SW480 (cell line): ENCODE data around the gene FOXS1.
"Not testable (repeated sequence)": the region's sequence is repeated elsewhere in the genome, so short reads cannot be mapped to it uniquely, and the experiment has no call there.

ENCODE experiments used
- DNase-seq: peaks from one replicate; pipeline ENCODE4 v3.0.0-alpha.2; 2016; ENCODE audit warnings: low spot score

Gene FOXS1

DNA sequence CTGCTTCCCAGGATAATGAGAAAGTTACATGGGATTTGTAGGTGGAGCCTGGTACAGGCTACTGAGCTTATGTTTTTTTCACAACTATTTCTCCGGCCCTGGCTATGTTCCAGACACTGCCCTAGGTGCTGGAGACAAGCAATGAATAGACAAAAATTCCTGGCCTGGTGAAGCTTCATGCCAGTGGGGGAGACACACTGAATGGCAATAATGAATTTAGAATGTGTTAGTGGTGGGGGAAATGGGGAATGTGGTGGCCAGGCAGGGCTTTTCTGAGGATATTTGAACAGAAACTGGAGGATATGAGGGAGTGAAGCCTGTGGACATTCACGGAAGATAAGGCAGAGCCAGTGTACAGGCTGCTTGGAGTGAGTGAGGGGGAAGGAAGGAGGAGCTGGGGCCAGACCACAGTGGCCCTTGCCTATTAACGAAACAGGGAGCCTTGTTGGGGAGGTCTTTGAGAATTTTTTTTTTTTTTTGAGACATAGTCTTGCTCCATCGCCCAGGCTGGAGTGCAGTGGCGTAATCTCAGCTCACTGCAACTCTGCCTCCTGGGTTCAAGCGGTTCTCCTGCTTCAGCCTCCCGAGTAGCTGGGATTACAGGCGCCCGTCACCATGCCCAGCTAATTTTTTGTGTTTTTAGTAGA, 6.6 kb downstream of the FOXS1 start:
- no peak for DNase-seq

DNA sequence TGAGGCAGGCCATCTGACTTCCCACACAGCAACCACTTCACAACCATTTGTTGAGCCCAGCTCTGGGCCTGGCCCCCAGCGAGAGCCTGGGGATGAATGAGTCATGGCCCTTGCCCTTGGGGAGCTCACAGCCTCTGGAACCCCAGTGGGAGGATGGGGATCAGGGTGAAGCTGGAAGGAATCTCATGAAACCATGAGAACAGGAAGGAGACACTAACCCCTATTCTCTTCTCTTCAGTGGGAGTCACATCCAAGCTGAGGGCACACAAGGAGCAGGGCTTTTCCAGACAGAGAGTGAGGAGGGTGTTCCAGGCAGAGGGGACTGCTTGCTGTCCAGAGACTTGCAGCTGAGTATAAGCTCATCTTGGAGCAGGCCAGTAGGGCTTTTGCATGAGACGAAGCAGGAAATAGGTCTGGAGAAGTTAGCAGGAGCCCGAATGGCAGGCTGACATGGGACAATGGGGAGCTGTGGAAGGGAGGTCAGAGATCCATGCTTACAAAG, 7.5 kb downstream of the FOXS1 start:
- DNase-seq, result no peak

- DNase-seq, result no peak
These were observed 8.4 kb downstream of the FOXS1 start for GRCh38 chr20:31836853-31837608.

DNA sequence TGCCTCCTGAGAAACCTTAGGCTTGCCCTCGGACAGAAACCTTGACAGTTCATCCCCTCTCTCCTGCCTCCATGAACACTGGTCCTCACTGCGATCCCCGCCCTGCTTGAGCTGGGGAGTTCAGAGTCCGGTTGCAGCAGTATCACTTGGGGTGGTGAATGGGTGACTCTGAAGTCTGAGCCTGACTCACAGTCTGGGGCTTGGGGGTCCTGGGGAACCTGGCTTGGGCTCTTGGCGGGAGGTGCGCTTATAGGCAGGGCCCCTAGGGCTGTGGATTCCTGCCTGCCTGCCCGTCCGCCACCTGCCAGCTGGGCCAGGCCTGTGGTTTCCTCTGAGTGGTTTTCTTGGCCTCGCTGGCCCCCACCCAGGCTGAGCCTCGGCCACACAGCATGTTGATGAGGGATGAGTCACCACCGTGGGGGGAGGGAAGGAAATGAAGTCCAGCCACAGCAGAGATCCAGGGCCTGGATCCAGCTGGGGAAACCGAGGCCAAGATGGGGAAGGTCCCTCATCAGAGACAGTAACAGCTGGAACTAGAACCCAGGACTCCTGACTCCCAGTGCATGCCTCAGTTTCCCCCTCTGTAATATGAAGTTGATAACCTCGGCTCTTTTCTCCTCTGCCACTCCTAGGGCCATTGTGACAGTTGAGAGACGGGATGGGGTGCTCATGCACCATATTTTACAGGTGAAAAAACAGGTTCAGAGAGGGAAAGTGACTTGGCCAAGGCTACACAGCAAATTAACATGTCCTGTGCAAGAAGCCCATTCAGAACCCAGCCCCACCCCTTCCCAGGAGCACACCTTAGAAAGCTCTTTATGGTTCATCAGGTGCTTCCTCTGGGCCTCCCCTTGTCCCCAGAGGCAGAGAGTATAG, 9.2 kb downstream of the FOXS1 start:
- DNase-seq, result peak; percentile 93

- DNase-seq, result peak; percentile 46
These were observed 9.8 kb downstream of the FOXS1 start for GRCh38 chr20:31835554-31835953.

- DNase-seq, result no peak
These were observed 11.4 kb downstream of the FOXS1 start for GRCh38 chr20:31833931-31834521.

DNA sequence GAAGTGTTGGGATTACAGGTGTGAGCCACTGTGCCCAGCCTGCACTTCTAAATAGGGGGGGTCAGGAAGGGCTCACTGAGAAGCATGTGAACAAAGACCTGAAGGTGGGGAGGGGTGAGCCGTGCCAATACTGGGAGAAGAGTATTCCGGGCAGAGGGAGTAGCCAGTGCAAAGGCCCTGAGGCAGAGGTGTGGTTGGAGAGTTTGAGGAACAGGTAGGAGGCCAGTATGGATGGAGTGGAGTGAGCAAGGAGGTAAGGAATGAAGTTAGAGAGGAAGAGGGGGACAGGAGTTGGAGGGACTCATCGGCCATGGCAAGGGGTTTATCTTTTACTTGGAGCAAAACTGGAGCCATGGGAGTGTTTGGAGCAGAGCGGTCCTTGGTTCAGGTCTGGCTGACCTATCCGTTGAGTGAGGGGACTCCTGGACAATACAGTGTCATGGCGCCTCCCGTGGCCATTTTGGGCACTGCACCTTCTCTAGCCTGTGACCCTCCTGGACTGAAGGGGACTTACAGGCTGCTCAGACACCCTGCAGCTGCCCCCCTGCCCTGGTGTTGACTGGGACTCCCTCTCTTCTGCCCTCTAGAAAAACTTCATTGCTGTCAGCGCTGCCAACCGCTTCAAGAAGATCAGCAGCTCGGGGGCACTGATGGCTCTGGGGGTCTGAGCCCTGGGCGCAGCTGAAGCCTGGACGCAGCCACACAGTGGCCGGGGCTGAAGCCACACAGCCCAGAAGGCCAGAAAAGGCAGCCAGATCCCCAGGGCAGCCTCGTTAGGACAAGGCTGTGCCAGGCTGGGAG, 12.1 kb downstream of the FOXS1 start:
- DNase-seq, result peak; percentile 65

DNA sequence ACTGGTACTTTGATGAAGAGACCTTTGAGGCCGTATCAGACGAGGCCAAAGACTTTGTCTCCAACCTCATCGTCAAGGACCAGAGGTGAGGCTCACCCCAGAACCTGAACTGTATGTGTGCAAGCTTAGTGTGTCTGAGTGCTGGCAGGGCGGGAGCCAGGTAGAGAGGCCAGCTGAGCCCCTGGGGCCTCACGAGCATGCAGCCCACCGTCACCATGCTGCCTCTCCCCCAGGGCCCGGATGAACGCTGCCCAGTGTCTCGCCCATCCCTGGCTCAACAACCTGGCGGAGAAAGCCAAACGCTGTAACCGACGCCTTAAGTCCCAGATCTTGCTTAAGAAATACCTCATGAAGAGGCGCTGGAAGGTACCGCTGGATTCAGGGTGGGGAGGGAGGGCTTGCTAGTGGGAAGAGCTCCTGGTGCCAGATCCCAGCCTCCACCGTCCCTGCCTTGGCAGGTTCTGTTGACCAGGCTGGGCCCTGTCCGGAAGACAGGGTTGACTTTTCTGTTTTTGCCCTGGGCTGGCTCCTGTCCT, 13.6 kb downstream of the FOXS1 start:
- no peak for DNase-seq

DNA sequence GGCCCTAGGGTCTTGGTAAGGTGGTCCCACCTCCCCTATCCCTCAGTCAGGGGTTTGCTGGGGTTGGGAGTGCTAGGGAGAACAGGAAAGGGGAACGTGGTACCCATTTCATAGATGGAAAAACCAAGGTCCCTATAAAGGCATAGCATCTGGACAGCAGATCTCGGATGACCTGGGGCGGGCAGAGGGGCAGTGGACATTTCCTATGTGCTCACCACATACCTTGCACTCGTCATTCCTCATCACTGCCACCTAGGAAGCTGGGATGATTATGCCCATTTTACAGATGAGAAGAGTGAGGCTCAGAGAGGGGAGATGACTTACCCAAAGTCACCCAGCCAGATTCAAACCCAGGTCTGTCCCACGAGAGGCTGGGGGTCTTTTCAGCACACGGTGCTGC, 14.2 kb downstream of the FOXS1 start:
- DNase-seq, result no peak

DNA sequence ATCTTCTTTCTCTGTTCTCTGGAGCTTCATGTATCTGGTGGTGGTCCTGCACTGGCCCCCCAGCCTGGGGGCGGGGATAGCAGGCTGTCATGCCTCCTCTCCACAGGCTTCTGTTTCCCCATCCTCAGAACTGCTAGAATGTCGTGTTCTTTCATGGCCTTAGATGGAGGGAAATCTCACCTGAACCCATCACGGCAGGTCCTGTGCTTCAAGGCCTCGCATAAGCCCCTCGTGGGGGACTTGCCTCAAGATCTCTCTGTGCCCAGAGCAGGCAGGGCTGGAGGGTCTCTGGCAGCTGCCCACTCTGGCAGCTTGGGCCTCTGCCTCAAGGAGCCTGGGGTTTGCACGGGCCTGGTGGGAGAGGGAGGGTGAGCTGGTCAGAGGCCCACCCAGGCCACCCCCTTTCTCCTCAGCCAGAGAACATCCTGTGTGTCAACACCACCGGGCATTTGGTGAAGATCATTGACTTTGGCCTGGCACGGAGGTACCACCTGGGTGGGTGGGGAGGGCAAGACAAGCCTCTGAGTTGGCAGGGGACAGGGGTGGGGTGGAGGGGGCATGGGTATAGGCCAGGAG, 14.9 kb downstream of the FOXS1 start:
- DNase-seq, result no peak

- DNase-seq, result no peak
These were observed 15.7 kb downstream of the FOXS1 start for GRCh38 chr20:31829731-31830130.

GRCh38 chr20:31828016-31828415, 17.4 kb downstream of the FOXS1 start:
- DNase-seq, result not testable (repeated sequence)

- DNase-seq, result no peak
These were observed 18.3 kb downstream of the FOXS1 start for GRCh38 chr20:31827059-31827458.

DNA sequence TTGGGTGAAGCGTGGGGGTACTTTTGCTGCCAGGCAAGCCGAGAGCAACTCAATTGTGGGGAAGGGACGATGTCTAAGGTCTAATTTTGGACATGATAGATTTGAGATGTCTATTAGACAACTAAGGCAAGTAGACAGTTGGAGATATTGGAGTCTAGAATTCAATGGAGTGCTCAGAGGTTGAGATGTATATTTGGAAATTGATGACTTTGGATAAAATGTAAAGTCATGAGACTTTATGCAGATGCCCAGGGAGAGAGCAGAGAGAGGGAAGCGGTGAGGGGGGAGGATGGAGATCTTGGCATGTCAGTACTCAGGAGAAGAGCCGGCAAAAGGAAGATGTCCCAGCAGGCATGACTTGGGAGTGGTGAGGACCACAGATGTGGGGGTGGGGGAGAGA, 19.3 kb downstream of the FOXS1 start:
- DNase-seq, result no peak

- DNase-seq, result no peak
These were observed 20.7 kb downstream of the FOXS1 start for GRCh38 chr20:31824554-31825313.

DNA sequence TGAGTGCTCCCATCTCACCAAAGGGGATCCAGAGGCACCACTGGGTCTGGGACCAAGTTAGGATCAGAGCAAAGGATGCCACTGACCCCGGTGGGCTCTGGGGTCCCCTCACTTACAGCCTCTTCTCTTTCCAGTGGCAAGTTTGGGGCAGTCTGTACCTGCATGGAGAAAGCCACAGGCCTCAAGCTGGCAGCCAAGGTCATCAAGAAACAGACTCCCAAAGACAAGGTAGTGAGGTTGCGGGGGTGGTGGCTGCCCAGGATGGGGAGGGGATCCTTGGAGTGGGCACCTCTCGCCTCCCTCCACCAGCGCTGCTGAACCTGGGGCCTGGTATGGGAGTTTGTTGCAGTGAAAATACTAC, 21.3 kb downstream of the FOXS1 start:
- DNase-seq, result no peak

DNA sequence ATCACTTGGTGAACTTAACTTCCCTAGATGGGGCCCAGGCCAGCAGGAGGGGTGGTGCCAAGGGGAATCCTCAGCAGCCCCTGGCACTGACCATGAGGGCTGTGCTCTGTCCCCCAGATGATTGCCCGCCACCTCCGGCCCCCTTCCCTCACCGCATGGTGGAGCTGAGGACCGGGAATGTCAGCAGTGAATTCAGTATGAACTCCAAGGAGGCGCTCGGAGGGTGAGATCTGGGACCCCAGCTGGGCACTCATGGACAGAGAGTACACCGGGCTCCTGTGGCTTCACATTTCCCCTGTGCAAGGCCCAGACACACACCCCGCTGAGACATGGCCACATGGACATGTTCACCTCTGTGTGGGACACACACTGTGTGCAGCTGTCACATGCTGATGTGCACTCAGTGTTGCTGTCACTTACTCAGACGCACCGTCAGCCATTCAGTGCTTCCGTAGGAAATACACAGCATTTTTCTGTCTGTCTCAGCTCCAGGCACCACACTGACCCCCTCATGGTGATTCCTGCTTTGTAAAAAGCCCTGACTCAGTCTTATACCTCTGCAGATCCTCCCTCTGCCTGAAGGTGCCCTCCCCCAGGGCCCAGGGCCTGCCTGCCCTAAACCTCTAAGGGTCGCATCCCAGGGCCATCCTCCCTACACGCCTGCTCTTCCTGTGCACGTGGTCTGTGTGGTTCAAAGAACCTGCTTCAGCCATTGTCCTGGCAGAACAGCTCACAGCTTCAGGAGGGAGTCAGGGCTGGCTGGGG, 21.9 kb downstream of the FOXS1 start:
- no peak for DNase-seq

DNA sequence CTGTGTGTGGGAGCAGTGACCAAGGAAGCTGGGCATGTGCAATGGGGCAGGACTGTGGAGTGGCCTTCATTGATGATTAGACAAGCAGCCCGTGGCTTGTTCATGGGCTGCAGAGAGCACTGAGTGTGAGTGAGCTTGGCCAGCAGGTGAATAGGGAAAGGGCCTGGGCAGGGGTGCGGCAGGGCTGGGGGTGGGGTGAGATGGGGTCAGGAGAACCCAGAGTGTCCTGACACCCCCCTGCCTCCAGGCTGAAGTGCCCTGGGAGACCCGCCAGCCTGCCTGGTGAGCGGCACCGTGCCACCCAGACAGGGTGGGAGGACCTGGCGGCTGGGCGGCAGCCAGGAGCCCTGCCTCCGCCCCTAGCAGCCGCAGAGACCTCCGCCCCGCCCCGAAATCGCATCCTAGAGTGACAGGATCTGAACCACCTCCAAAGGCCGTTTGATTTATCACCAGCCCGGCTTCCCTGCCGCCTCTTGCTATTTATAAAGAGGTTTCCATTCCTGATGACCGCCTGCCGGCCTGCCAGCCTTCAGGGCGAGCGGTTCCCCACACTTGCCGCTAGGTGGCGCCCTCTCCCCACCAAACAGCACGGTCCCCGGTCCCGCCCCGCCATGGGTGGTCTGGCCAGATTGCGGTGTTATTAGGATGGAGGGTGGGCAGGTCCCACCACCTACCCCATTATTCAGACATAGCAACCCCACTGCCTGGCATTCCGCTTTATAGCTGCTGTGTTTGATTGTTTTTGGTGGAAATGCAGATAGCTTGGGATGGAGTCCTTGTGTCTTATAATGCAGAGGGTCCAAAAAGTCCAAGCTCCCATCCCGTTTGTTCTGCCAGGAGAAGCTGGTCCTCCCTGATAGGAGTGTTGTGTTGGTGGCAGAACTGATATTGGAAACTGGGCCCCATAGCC, 22.7 kb downstream of the FOXS1 start:
- DNase-seq, result peak; percentile 97
